ES-I3 (cell line): ENCODE results near the gene UBTD1.
"Not testable (repeated sequence)": the region's sequence is repeated elsewhere in the genome, so short reads cannot be mapped to it uniquely, and the experiment has no call there.

Experiments
- H3K36me3 ChIP-seq: 2 replicates; pipeline ENCODE4 v1.6.1; 2013; ENCODE audit warnings: mild to moderate bottlenecking, low read length, control low read depth, moderate library complexity; ENCODE audit not compliant: insufficient read depth
- H3K4me1 ChIP-seq: 2 replicates; pipeline ENCODE4 v1.6.1; 2013; ENCODE audit warnings: mild to moderate bottlenecking, control low read depth, low read length; ENCODE audit not compliant: insufficient read depth
- H3K9ac ChIP-seq: 2 replicates; pipeline ENCODE4 v1.6.1; 2013; ENCODE audit warnings: low read depth, mild to moderate bottlenecking, low read length, moderate library complexity
- H3K9me3 ChIP-seq: 2 replicates; pipeline ENCODE4 v1.6.1; 2013; ENCODE audit warnings: mild to moderate bottlenecking, low read length, moderate library complexity; ENCODE audit not compliant: control insufficient read depth, insufficient read depth

Gene UBTD1

DNA sequence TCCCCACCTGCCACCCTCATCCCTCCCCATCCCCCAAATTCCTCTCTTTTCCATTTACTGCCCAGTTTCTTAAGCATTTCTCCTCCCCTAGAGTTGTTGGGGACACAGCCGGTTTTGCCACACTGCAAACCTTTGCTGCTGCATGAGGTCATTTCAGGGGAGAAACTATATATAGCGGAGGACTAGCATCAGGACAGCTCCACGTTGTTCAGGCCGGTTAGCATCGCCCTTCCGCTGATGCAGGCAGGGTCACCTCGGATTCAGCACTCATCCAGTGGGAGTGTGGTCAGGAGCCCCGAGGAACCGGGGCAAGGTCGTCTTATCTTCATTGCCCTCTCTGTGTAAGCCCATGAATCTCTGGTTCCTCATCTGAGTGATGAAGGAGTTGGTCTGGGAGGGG lies 15.6 kb downstream of the UBTD1 start:
- Histone ChIP-seq H3K4me1 (peaks cover 21% of the 10 kb centered on the region), H3K9ac (no peak overlapping the region), H3K36me3 (no peaks in the 10 kb centered on the region), H3K9me3 (no peaks in the 10 kb centered on the region)

GRCh38 chr10:97515271-97515978 lies 16.7 kb downstream of the UBTD1 start:
- H3K9ac ChIP-seq: no peak overlapping the region
- peaks cover 26% of the 10 kb centered on the region for H3K4me1 ChIP-seq
- no peaks in the 10 kb centered on the region for H3K9me3 ChIP-seq
- H3K36me3 ChIP-seq: no peaks in the 10 kb centered on the region

DNA sequence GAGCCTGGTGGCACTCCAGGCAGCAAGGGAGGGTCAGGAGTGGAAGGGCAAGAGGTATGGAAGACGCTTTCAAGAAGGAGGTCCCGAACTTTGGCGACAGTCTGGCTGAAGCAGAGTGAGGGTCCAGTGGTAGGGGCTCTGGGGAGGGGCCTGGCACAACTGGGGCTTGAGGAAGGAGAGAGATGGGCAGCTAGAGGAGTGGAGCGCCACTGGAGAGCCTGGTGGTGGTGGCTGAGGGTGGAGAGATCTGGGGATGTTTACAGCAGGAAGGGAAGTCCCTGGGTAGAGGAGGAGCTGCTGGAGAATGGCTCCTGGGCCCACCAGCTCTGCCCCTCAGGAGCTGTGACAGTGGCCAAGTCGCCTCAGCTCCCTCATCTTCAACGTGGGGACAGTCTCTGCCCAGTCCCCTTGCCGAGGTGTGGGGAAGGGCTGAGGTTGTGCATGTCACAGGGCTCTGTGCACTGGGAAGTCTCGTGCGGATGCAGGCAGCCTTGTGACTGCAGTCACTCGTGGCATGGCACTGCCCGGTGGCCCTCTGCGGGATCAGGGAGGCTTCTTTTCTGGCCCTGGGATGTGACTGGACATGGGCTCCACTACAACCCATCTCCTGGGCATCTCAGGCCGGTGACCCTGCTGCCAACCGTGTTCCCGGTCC lies 18.5 kb downstream of the UBTD1 start:
- Histone ChIP-seq H3K9me3 (no peaks in the 10 kb centered on the region), H3K36me3 (no peaks in the 10 kb centered on the region), H3K9ac (no peak overlapping the region), H3K4me1 (peaks cover 36% of the 10 kb centered on the region)

DNA sequence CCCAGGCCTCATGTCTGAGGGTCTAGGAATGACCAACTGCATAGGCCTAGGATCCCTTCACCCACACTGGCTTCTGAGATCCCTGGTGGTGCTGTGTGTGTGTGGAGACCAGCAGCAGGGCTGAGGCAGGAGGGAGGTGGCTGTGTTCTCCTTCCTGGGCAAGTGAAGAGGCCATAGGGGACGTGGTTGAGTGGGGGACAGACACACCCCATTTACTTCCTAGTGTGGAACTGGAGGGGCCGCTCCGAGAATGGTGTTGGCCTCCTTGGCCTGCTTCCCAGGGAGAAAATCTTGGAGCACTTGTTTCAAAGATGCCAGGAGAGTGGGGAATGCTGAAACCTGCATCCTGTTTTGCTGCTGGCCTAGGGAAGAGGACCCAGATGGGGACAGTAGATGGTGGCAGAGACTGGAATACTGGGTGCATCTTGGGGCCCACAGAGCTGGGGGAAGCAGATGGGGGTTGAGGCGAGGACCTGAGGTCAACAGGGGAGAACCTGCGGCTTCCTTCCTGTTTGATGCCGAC lies 19.1 kb downstream of the UBTD1 start:
- H3K36me3 ChIP-seq: no peaks in the 10 kb centered on the region
- H3K9me3 ChIP-seq: no peaks in the 10 kb centered on the region
- H3K9ac ChIP-seq: no peak overlapping the region
- H3K4me1 ChIP-seq: peaks cover 36% of the 10 kb centered on the region

DNA sequence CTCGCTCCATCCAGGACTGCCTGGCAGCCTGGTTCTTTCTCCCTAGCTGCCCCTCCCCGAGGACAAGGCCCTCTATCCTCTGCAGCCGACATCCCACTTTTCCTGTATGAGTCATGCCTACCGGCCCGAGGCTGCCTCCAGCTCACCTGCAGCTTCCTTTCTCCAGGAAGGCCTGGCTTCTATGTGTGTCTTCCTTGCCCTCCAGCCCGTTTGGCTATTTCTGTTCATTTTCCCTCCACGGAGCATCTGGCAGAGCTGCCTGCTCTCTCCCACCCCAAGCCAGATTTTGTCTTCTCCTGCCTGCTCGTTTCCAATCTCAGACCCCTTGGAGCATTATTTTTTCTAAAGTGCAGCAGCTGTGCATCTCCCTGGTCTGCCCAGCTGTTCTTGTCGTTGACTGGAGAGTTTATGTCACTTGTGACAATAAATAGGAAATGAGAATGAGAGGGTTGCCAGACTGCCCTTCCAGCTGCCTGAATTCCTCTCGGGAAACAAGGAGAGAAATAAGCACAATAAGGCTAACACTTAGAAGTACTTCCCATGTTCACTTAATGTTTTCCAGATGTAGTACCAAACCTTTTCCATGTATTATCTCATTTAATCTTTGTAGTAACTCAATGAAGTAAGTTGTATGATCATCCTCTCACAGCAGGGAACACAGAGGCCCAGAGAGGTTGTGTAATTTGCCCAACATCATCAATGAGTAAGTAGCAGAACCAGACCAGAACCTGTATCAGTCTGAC lies 19.7 kb downstream of the UBTD1 start:
- H3K9me3 ChIP-seq: no peaks in the 10 kb centered on the region
- H3K9ac ChIP-seq: no peak overlapping the region
- H3K36me3 ChIP-seq: no peaks in the 10 kb centered on the region
- H3K4me1 ChIP-seq: peaks cover 36% of the 10 kb centered on the region

- Histone ChIP-seq H3K4me1 (peaks cover 36% of the 10 kb centered on the region), H3K9me3 (no peaks in the 10 kb centered on the region)
Observed at GRCh38 chr10:97519342-97519741, 20.6 kb downstream of the UBTD1 start.

GRCh38 chr10:97520520-97520919 lies 21.8 kb downstream of the UBTD1 start:
- Histone ChIP-seq H3K9me3 (no peaks in the 10 kb centered on the region), H3K36me3 (no peaks in the 10 kb centered on the region), H3K9ac (no peak overlapping the region), H3K4me1 (peaks cover 36% of the 10 kb centered on the region)

More at GRCh38 chr10:97519342-97519741, 20.6 kb downstream of the UBTD1 start:
- no peaks in the 10 kb centered on the region for H3K36me3 ChIP-seq
- no peak overlapping the region for H3K9ac ChIP-seq

DNA sequence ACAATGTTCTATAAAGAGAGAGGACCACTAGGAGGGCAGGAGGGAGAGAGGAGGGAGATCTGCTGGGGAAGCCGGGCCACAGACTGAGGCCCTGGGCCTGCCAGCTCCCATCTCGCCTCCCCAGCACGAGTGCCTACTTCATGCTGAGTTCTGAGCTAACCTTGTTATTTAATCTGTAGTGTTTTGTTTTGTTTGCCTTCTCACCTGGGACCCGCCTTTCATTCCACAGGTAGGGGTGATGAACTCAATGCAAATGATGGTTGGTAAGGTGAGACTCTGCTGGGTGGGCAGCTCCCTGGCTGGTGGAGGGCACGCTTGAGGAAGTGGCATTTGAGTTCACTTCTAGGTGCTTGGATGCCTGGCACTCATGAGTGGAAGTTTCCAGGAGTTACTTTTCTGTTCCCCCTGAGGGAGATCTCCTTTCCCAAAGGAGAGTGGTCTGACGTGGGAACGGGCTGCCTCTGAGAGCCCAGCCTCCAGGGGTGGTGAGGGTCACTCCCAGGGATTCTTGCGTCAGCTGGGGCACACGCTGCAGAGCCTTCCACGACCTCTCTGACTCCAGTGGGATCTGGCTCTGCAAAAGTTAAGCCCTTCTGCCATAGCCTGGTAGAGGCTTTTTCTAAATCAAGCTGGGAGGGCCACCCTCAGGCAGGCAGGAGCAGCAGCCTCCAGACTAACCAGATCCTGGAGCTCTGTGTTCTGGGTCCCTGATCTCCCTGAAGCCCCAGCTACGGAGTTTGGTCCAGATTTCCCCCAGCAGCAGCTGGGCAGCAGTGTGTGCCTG lies 22.4 kb downstream of the UBTD1 start:
- Histone ChIP-seq H3K9me3 (no peaks in the 10 kb centered on the region), H3K36me3 (no peaks in the 10 kb centered on the region), H3K9ac (no peak overlapping the region), H3K4me1 (peaks cover 36% of the 10 kb centered on the region)

DNA sequence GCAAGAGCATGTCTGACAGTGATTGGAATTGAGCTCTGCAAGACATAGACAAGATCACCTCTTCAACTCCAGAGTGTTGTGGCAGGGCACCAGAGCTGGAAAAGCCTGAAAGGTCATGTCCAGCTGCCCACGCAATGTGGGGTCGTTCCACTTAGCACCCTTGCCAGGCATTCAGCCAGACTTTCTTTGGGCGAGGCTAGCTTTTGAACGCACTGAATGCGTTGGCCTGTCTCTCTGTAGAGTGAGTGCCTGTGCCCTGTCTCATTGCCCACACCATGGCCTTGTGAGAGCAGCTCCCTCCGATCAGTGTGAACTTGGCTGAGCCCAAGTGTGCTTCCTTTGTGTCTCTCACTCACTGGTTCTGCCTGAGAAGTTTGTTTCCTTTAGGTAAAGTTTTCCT lies 23.3 kb downstream of the UBTD1 start:
- peaks cover 36% of the 10 kb centered on the region for H3K4me1 ChIP-seq
- H3K36me3 ChIP-seq: no peaks in the 10 kb centered on the region
- no peak overlapping the region for H3K9ac ChIP-seq
- no peaks in the 10 kb centered on the region for H3K9me3 ChIP-seq

DNA sequence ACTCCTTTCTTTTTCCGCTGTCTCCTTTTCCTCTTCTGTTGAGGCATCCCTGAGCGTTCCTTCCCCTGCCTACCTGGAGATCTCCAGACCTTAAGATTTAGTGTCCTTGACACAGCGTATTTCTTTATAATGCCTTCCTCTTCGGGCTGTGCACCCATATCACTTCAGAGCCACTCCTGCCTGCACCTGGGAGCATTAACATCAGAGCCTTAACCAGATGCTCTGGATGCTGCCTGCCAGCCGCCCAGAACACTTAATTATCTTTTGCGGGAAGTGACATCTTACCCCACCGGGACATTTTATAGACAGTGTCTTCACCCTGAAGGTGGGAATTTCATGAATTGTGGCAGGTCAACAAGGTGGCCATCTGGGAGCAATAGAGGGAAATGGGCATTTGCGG lies 24.2 kb downstream of the UBTD1 start:
- Histone ChIP-seq H3K9me3 (no peaks in the 10 kb centered on the region), H3K4me1 (peaks cover 27% of the 10 kb centered on the region), H3K36me3 (no peaks in the 10 kb centered on the region), H3K9ac (no peak overlapping the region)

GRCh38 chr10:97525086-97525485 lies 26.4 kb downstream of the UBTD1 start:
- Histone ChIP-seq H3K9me3 (no peaks in the 10 kb centered on the region), H3K36me3 (no peaks in the 10 kb centered on the region), H3K9ac (no peak overlapping the region), H3K4me1 (peaks cover 13% of the 10 kb centered on the region)

DNA sequence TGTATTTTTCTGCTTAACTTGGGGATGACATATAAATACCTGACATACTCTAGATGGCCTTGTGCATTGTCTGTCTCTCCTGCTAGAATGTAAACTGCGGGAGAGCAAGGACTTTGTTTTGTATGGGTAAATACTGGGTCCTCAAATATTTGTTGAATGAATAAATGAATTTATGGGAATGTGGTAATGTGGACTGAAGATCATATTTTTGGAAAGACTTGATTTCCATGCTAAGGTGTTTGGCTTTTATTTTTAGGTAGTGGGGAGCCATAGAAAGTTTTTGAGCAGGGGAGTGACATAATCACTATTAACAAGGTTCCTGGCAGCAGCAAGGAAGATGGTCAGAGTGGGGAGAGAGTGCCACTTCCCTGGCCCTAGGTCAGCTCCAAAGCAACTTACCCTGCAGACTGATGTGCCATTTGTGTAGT lies 27.0 kb downstream of the UBTD1 start:
- no peaks in the 10 kb centered on the region for H3K9me3 ChIP-seq
- peaks cover 7% of the 10 kb centered on the region for H3K4me1 ChIP-seq
- H3K36me3 ChIP-seq: no peaks in the 10 kb centered on the region
- no peak overlapping the region for H3K9ac ChIP-seq

- H3K9me3 ChIP-seq, H3K4me1 ChIP-seq, H3K36me3 ChIP-seq, H3K9ac ChIP-seq: not testable (repeated sequence)
Observed at GRCh38 chr10:97528876-97529275, 30.2 kb downstream of the UBTD1 start.
